HG03469 (cell line): ENCODE measurements around the gene CADM1.
"Not testable (repeated sequence)": the region's sequence is repeated elsewhere in the genome, so short reads cannot be mapped to it uniquely, and the experiment has no call there.

Source experiments
- ATAC-seq: cut with Tn5 transposase; IDR thresholded peaks from one replicate; pipeline ENCODE4 v1.9.1; 2021; ENCODE audit warnings: mild to moderate bottlenecking, moderate library complexity, moderate number of reproducible peaks; ENCODE audit not compliant: unreplicated experiment

Gene CADM1

DNA sequence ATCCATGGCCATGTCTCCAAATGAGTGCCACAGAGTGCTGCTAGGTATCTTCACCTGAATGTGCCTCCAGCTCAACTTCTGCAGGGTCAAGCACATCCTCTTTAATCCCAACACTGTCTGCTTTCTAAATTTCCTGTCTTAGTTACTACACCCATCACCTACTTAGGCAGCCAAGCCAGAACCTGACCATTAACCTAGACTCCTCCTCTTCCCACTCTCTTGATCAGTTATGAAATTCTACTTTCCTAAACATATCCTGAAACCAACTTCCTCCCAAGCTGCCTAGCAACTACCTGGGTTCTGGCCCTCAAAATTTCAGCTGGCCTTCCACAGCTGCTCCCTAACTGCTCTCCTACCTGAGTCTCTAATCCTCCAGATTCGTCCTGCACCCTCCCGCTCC lies 22.7 kb downstream of the CADM1 start:
- ATAC-seq: no peak

GRCh38 chr11:115480611-115481010 lies 23.6 kb downstream of the CADM1 start:
- no peak for ATAC-seq

- ATAC-seq: no peak
Measured at GRCh38 chr11:115477410-115477809, 26.8 kb downstream of the CADM1 start.

DNA sequence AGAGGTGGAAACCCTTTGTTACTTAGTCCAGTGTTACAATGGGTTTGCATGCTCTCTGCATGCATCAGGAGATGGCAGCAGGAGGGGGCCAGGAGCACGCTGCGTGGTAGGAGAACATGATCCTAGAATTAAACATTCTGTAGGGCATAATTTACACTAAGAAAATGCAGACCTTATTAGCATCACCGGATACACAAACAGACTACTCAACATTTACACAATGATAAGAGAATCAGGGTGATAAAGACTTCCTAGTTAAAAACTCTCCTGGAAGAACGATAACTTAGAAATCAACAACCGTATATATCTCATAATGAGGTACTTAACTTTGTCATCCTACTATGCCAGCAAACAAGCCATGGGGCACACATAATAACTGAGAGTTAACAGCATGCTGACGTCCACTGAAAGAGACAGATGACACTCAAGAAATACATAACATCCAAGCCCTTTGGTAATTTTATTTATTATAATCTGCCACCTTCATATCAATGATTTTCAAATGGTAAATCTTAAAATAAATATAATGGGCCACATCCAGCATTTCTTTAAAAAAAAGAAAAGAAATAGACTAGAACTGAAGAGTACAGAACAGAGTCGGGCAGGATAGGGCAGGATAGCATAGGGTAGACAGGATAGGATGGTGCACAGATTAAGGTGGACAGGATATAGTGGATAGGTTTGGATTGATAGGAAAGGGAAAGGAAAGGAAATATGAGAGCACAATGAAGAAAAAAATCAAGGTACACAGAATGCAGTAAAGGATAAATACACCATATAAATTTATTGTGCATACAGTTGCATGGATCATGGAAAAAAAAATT lies 27.5 kb downstream of the CADM1 start:
- ATAC-seq: no peak

GRCh38 chr11:115475564-115475963 lies 28.7 kb downstream of the CADM1 start:
- no peak for ATAC-seq

DNA sequence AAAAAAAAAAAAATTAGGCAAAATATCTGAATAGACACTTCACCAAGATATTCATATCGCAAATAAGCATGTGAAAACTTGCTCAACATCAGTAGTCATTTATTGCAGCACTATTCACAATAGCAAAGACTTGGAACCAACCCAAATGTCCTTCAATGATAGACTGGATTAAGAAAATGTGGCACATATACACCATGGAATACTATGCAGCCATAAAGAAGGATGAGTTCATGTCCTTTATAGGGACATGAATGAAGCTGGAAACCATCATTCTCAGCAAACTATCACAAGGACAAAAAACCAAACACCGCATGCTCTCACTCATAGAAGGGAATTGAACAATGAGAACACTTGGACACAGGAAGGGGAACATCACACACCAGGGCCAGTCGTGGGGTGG lies 29.9 kb downstream of the CADM1 start:
- ATAC-seq: not testable (repeated sequence)

- ATAC-seq: no peak
Measured at GRCh38 chr11:115473167-115473566, 31.0 kb downstream of the CADM1 start.

- no peak for ATAC-seq
Measured at GRCh38 chr11:115471367-115471766, 32.8 kb downstream of the CADM1 start.

- no peak for ATAC-seq
Measured at GRCh38 chr11:115470928-115471327, 33.3 kb downstream of the CADM1 start.

DNA sequence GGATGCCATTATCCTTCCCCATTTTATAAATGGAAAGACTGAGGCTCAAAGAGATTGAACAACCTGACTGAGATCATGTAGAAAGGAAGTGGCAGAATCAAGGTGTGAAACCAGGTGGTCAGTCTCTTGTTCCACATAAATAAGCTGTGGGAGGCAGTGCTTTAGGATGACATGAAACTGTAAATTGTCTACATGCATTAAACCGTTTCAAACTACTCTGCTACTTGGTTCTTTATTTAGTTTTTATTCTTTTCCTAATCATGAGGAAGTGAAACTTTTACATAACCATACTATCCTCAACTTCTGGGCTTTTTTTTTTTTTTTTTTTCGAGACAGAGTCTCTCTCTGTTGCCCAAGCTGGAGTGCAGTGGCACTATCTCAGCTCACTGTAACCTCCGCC lies 34.9 kb downstream of the CADM1 start:
- peak; percentile 67 for ATAC-seq

DNA sequence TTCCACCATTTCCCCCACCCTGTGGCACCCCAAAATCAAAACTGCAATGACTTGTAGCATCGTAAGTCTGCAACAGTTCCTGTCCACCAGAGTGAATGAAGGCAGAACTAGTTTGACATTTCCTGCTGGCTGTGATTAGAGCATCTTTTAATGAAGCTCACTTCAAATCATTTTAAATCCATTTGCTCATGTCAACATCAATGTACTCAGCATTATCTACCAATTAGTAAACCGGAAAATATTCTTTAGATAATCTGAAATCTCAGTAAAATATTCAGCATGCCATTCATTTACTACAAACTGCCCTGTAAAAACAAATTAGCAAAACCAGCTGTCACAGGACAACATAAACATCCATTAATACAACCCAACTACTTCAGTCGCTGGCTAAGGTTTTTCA lies 38.1 kb downstream of the CADM1 start:
- ATAC-seq: no peak

DNA sequence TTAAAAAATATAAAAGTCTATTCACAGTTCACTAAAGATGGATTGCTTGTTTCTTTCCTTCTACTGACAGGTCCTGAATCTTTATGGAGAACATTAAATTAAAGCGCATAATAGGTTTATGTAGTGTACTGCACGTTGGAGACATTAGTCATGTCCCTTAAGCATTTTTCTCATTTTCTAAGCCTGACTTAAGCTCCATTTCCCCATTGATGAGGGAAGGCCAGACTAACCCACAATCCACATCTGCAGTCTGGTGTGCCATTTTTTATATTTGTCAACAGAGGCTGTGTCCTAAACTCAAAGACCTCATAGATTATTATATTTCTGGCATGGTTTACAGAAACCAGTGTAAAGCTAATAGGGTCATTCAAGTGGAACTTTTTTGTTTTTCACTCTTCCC lies 39.9 kb downstream of the CADM1 start:
- ATAC-seq: no peak

GRCh38 chr11:115463606-115464005 lies 40.6 kb downstream of the CADM1 start:
- ATAC-seq: no peak

- no peak for ATAC-seq
Measured at GRCh38 chr11:115462757-115463156, 41.5 kb downstream of the CADM1 start.

GRCh38 chr11:115462004-115462541 lies 42.1 kb downstream of the CADM1 start:
- ATAC-seq: no peak

DNA sequence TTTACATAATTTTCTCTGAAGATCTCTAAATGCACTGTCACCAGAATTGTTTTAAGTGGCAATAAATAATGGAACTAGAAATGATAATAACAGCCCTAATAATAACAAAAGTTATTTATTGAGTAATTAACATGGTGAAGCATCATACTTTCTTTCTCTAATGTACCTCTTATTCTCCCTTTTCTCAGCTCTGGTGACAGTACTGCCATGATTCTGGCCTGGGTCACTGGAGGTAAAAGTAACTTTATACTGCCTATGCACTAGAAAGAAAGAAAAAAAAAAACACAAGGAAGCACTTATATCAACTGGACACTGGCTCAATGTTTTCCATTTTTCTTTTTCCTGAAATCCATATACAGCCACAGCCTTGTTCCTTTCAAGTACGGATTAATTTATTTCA lies 43.7 kb downstream of the CADM1 start:
- ATAC-seq: no peak

- no peak for ATAC-seq
Measured at GRCh38 chr11:115459563-115459962, 44.7 kb downstream of the CADM1 start.

- no peak for ATAC-seq
Measured at GRCh38 chr11:115458877-115459276, 45.3 kb downstream of the CADM1 start.

- no peak for ATAC-seq
Measured at GRCh38 chr11:115456019-115456418, 48.2 kb downstream of the CADM1 start.

GRCh38 chr11:115455613-115456012 lies 48.6 kb downstream of the CADM1 start:
- ATAC-seq: no peak

DNA sequence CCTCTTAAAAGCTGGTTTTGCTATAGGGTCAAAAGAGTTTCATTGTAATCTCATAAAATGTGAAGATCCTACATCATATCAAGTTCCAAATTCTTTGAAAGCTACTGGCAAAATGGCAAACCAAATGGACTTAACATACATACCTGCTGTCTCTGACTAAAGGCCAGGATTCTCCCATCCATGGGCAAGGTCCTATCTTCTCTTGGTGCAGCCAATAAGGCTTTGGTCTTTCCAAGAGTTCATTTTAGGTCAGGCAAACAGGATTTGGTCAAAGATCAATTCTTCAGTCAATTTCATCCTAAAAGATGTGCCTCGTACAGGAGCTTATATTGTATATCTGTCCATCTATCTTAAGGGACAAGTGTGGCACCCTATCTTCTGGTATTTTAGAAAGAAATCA lies 49.7 kb downstream of the CADM1 start:
- ATAC-seq: no peak

DNA sequence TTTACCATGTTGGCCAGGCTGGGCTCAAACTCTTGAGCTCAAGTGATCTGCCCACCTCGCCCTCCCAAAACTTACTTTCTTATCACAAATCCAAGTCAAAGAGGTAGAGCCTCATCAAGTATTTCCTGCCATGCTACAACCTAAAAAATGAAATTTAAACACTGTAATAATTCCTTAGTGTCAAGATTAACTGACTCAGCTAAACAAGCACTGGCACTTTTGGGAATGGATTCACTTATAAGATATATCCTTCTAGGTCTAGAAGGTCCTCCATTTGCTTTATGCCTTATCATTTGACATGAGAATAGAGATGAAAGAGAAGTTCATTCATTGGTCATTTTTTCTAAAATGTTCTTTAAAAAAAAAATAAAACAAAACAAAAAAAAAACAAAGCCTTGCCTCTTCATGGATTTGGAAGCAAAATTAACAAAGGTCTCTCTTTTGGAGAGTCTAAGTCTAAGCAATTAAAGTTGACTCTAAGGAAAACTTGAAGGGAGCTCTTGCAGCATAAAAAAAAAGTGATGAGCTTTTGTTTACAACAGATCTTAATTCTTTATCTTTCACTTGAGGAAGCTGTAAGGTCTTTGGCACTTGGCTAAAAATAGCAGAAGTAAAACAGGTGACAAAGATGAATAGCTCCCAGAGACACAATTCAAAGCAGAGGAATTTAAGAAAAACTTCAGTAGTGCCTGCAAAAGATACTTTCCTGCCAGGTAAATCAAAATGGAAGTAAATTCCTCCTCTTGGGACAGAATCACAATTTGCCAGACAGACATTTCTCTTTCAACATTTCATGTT lies 50.3 kb downstream of the CADM1 start:
- ATAC-seq: no peak
